HCT116 (cell line): ENCODE results near the gene DNAAF5.

Experiments used
- POLR2A ChIP-seq: IDR thresholded peaks from 2 replicates; pipeline ENCODE4 v1.7.0; 2011; ENCODE audit warnings: borderline replicate concordance; ENCODE audit not compliant: insufficient read depth, insufficient read length; ENCODE audit errors: extremely low read depth
- SIN3A ChIP-seq: IDR thresholded peaks from 2 replicates; pipeline ENCODE4 v1.6.1; 2012; ENCODE audit warnings: low read depth
- ZNF274 ChIP-seq: fragments of 200-500 bp; sonication (Bioruptor generic); IDR thresholded peaks from 2 replicates; pipeline ENCODE4 v1.6.1; 2014; ENCODE audit warnings: mild to moderate bottlenecking, low read depth, low read length, inconsistent platforms
- TF ChIP-seq, protein P1 (sequence below), 3 experiments: fragments of 200-600 bp in 1 of 3; sonication (generic) in 1 of 3; IDR thresholded peaks in 2 of 3; conservative IDR thresholded peaks in 1 of 3; 2 replicates each; pipeline ENCODE4 v1.5.1; 2012 to 2017; ENCODE audit warnings: low read depth in 2 of 3, low read length in 2 of 3, antibody characterized with exemption in 1 of 3, borderline replicate concordance in 1 of 3, control low read depth in 1 of 3, mild to moderate bottlenecking in 1 of 3, mixed read lengths in 1 of 3, mixed run types in 1 of 3, moderate library complexity in 1 of 3; ENCODE audit not compliant: insufficient read depth in 1 of 3
- TF ChIP-seq, protein P2 (sequence below): IDR thresholded peaks from 2 replicates; pipeline ENCODE4 v1.6.1; 2012
- TF ChIP-seq, protein P3 (sequence below): IDR thresholded peaks from 2 replicates; pipeline ENCODE4 v1.6.1; 2011; ENCODE audit warnings: mild to moderate bottlenecking, low read length, moderate library complexity; ENCODE audit not compliant: insufficient replicate concordance; ENCODE audit errors: extremely low read depth

DNA sequence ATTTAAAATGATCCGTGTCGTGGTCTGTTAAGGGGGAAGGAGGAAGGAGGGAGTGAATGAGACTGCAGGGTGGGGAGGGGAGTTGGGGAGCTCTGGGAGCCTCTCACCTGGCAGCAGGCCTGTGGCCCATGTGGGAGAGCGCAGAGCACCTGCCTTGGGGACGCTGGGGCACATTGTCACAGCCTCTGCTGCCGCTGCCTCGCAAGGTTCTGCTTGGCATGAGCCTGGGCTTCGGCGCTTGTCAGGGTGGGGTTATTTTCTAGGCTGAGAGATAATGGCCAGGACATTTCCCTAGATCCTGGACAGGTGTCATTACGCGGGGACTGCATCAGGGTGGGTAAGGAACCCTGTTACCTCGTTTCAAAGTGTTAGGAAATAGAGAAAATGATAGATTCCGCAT lies 103.6 kb downstream of the DNAAF5 start:
- TF ChIP-seq, protein P1, sequence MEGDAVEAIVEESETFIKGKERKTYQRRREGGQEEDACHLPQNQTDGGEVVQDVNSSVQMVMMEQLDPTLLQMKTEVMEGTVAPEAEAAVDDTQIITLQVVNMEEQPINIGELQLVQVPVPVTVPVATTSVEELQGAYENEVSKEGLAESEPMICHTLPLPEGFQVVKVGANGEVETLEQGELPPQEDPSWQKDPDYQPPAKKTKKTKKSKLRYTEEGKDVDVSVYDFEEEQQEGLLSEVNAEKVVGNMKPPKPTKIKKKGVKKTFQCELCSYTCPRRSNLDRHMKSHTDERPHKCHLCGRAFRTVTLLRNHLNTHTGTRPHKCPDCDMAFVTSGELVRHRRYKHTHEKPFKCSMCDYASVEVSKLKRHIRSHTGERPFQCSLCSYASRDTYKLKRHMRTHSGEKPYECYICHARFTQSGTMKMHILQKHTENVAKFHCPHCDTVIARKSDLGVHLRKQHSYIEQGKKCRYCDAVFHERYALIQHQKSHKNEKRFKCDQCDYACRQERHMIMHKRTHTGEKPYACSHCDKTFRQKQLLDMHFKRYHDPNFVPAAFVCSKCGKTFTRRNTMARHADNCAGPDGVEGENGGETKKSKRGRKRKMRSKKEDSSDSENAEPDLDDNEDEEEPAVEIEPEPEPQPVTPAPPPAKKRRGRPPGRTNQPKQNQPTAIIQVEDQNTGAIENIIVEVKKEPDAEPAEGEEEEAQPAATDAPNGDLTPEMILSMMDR (IDR thresholded peaks at IDR 0.05 in 2 of 3, conservative IDR thresholded peaks at IDR 0.05 in 1 of 3; ENCODE audit: borderline replicate concordance in 1 of 3, insufficient read depth in 1 of 3, low read depth in 2 of 3, low read length in 2 of 3) = no peak
- TF ChIP-seq POLR2A = no peak
- TF ChIP-seq SIN3A = no peak
- TF ChIP-seq, protein P2, sequence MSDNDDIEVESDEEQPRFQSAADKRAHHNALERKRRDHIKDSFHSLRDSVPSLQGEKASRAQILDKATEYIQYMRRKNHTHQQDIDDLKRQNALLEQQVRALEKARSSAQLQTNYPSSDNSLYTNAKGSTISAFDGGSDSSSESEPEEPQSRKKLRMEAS = no peak
- TF ChIP-seq ZNF274 = no peak
- TF ChIP-seq, protein P3, sequence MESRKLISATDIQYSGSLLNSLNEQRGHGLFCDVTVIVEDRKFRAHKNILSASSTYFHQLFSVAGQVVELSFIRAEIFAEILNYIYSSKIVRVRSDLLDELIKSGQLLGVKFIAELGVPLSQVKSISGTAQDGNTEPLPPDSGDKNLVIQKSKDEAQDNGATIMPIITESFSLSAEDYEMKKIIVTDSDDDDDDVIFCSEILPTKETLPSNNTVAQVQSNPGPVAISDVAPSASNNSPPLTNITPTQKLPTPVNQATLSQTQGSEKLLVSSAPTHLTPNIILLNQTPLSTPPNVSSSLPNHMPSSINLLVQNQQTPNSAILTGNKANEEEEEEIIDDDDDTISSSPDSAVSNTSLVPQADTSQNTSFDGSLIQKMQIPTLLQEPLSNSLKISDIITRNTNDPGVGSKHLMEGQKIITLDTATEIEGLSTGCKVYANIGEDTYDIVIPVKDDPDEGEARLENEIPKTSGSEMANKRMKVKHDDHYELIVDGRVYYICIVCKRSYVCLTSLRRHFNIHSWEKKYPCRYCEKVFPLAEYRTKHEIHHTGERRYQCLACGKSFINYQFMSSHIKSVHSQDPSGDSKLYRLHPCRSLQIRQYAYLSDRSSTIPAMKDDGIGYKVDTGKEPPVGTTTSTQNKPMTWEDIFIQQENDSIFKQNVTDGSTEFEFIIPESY = no peak
